Kidney (tissue), 14 donors: ENCODE measurements around the gene DNAH11. TPM values are rescaled to one million over a fixed set of nuclear protein-coding genes. Genes with fewer than 3 reads are reported as not detected.

ENCODE experiments used
- DNase-seq, 5 donors: peaks; one replicate each; pipeline ENCODE4 v3.0.0-alpha.2; 2013 to 2020
- FAIRE-seq: peaks from 2 replicates; lab custom pipeline; 2012; peaks lifted over from hg19 to GRCh38; lab: Jason Lieb, UNC
- H3K27ac ChIP-seq, 2 donors: one replicate each; pipeline ENCODE4 v1.7.0; 2013; ENCODE audit warnings: low read depth in 2 of 2, low read length in 2 of 2, inconsistent platforms in 1 of 2
- H3K27me3 ChIP-seq: one replicate; pipeline ENCODE4 v1.7.1; 2013; ENCODE audit warnings: low read length, inconsistent platforms; ENCODE audit not compliant: control insufficient read depth, insufficient read depth
- H3K36me3 ChIP-seq, 3 donors: one replicate each; pipeline versions ENCODE4 v1.7.0 to v1.7.1; 2013; ENCODE audit warnings: low read length in 3 of 3, control low read depth in 1 of 3, inconsistent platforms in 1 of 3; ENCODE audit not compliant: insufficient read depth in 3 of 3, control insufficient read depth in 2 of 3
- H3K4me1 ChIP-seq, 3 donors: one replicate each; pipeline versions ENCODE4 v1.7.0 to v1.7.1; 2013; ENCODE audit warnings: low read length in 3 of 3, inconsistent platforms in 1 of 3, low read depth in 1 of 3; ENCODE audit not compliant: control insufficient read depth in 2 of 3, insufficient read depth in 2 of 3
- H3K4me3 ChIP-seq, 3 donors: one replicate each; pipeline versions ENCODE4 v1.7.0 to v1.8.1; 2013; ENCODE audit warnings: low read length in 3 of 3, control low read depth in 1 of 3, inconsistent platforms in 1 of 3
- H3K9ac ChIP-seq, 3 donors: one replicate each; pipeline versions ENCODE4 v1.7.0 to v1.7.1; 2013; ENCODE audit warnings: low read length in 3 of 3, control low read depth in 1 of 3, inconsistent platforms in 1 of 3
- H3K9me3 ChIP-seq, 3 donors: one replicate each; pipeline versions ENCODE4 v1.7.0 to v1.7.1; 2013; ENCODE audit warnings: low read length in 3 of 3, control low read depth in 1 of 3, inconsistent platforms in 1 of 3; ENCODE audit not compliant: control insufficient read depth in 2 of 3, insufficient read depth in 1 of 3
- intact Hi-C: fragments of 100-400 bp; cut with DNase I; formaldehyde crosslinking; loops from one replicate; pipeline ENCODE4 v1.11.1; 2022
- polyA plus RNA-seq: library from polyadenylated mRNA; stranded (reverse); fragments of 350-450 nt; fragmentation: Illumina TruSeq; extraction: RNeasy Lipid Tissue Mini Kit (QIAGEN cat#74804); gene quantifications from one replicate; pipeline ENCODE4 v1.2.3, GENCODE V29; 2014; ENCODE audit warnings: low read depth, low replicate concordance; ENCODE audit not compliant: insufficient read depth
- total RNA-seq: library from RNA; stranded (reverse); fragmentation: NEBNext Ultra II Directional; extraction: Animal tissue kit (Norgen Biotek cat#: 25700); gene quantifications from one replicate; pipeline ENCODE4 v1.2.1, GENCODE V29; 2021
- TF ChIP-seq, protein P1 (sequence below): IDR thresholded peaks from 3 replicates; pipeline ENCODE4 v1.5.1; 2012; ENCODE audit warnings: mild to moderate bottlenecking, moderate library complexity, borderline replicate concordance; ENCODE audit not compliant: insufficient read depth; ENCODE audit errors: extremely low read depth
- donor health status: control.
- donor health status: control.
- donor health status: control.
- donor health status: control.
- donor health status: control.
- donor health status: DM: yes; HTN: yes; CAD: no.
- donor health status: Normal renal cell carcinoma (clear cell type).

DNAH11 gene
- total and polyA plus RNA-seq, 2 donors from 2014 or later, result 0.58 to 2.3 TPM

DNA sequence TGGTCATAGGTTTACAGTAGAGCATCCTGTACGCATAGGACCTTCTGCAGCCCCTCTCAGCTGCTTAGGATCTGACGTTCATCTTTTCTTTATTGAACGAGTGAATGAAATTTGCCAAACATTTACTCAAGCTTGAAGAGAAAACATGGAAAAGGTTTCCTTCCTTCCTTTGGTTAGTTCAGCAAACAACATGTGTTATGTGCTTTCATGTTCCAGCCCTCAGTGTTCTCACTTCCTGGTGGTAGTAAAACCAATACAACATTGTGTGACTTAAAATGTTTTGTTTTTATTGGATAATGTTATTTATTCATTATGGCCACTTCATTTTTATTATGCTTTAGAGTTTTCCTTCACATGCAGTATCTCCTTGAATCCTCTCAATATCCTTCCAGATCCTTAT is 404.2 kb downstream of the DNAH11 start:
- Histone ChIP-seq H3K4me1 (peaks cover 0 to 2% (median 0%) of the 10 kb centered on the region in 3 donors), H3K4me3 (no peak overlapping the region), H3K36me3 (no peaks in the 10 kb centered on the region), H3K9ac (no peak overlapping the region), H3K27me3 (no peaks in the 10 kb centered on the region), H3K27ac (no peak overlapping the region), H3K9me3 (no peaks in the 10 kb centered on the region)
- intact Hi-C loops, result no loop called here
- FAIRE-seq (no peak), DNase-seq (no peak)
- TF ChIP-seq, protein P1, sequence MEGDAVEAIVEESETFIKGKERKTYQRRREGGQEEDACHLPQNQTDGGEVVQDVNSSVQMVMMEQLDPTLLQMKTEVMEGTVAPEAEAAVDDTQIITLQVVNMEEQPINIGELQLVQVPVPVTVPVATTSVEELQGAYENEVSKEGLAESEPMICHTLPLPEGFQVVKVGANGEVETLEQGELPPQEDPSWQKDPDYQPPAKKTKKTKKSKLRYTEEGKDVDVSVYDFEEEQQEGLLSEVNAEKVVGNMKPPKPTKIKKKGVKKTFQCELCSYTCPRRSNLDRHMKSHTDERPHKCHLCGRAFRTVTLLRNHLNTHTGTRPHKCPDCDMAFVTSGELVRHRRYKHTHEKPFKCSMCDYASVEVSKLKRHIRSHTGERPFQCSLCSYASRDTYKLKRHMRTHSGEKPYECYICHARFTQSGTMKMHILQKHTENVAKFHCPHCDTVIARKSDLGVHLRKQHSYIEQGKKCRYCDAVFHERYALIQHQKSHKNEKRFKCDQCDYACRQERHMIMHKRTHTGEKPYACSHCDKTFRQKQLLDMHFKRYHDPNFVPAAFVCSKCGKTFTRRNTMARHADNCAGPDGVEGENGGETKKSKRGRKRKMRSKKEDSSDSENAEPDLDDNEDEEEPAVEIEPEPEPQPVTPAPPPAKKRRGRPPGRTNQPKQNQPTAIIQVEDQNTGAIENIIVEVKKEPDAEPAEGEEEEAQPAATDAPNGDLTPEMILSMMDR, result no peak

DNA sequence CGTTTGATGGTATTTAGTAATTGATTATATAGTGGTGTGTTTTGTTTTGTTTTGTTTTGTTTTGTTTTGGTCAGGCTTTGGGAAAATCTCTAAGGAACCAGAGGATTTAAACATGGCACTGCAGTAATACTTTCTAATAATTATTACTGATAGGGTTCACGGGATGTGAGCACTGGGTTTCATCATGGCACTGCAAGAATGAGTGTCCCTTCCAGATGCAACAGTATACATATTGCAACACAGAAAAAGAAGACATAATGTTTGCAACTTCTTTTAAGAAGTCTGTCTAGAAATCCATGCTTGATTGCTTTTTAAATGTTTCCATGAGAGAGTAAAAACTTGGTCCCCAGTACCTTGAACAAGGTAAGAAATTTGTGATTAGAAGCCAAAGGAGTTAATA is 405.1 kb downstream of the DNAH11 start:
- FAIRE-seq (no peak), DNase-seq (no peak)
- Histone ChIP-seq H3K4me1 (peaks cover 0 to 2% (median 0%) of the 10 kb centered on the region in 3 donors), H3K9me3 (peaks cover 0 to 2% (median 0%) of the 10 kb centered on the region in 3 donors), H3K27ac (no peak overlapping the region), H3K9ac (no peak overlapping the region), H3K4me3 (no peak overlapping the region), H3K27me3 (no peaks in the 10 kb centered on the region), H3K36me3 (no peaks in the 10 kb centered on the region)
- intact Hi-C loops, result no loop called here
- TF ChIP-seq, protein P1, result no peak

DNA sequence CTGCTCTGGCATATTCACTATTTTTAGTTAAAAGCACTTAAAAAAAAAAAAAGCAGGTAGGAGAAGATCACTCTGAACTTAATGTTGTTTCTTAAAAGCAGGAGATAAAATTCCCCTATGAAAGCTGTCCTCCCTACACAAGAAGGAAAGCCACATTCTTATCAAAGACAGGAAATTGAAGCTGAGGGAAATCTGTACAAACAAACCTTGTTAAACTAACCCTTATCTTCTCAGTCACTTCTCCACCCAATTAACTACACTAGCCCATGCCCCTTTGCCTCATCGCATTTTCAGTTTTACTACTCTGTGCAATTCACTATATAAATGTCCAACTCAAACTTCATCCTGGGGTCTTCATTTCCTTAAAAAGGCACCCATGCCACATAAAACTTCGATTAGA is 405.5 kb downstream of the DNAH11 start:
- no peaks in the 10 kb centered on the region for H3K36me3 ChIP-seq
- no peak overlapping the region for H3K9ac ChIP-seq
- H3K27me3 ChIP-seq, result no peaks in the 10 kb centered on the region
- no peak for DNase-seq
- FAIRE-seq, result no peak
- intact Hi-C loops, result no loop called here
- TF ChIP-seq, protein P1, result no peak
- no peak overlapping the region for H3K27ac ChIP-seq
- peaks cover 0 to 2% (median 0%) of the 10 kb centered on the region in 3 donors for H3K9me3 ChIP-seq
- H3K4me3 ChIP-seq, result no peak overlapping the region
- peaks cover 0 to 2% (median 0%) of the 10 kb centered on the region in 3 donors for H3K4me1 ChIP-seq
